Kidney epithelial cell (primary cell): ENCODE data around the gene FLT4. TPM values are rescaled to one million over a fixed set of nuclear protein-coding genes. Genes with fewer than 3 reads are reported as not detected.

Experiments
- DNase-seq: peaks from one replicate; pipeline ENCODE4 v3.0.0-alpha.2; 2010; ENCODE audit warnings: low read depth
- H3K27me3 ChIP-seq: 2 replicates; pipeline ENCODE4 v1.6.0; 2011; ENCODE audit warnings: low read length; ENCODE audit not compliant: control insufficient read depth, insufficient read depth
- H3K36me3 ChIP-seq: 2 replicates; pipeline ENCODE4 v1.5.1; 2011; ENCODE audit warnings: low read length; ENCODE audit not compliant: control insufficient read depth, insufficient read depth
- H3K4me3 ChIP-seq: 2 replicates; pipeline ENCODE4 v1.5.1; 2011; ENCODE audit warnings: low read depth, mild to moderate bottlenecking, control low read depth, low read length
- total RNA-seq: library from RNA; depleted of rRNA; stranded (reverse); fragments of >200 nt; gene quantifications from 2 replicates; pipeline ENCODE4 v1.2.3, GENCODE V29; 2015
- TF ChIP-seq, protein P1 (sequence below): IDR thresholded peaks from 2 replicates; pipeline ENCODE4 v1.5.1; 2011; ENCODE audit warnings: mild to moderate bottlenecking, moderate library complexity, low read length, control low read depth, inconsistent platforms; ENCODE audit not compliant: insufficient read depth, poor library complexity, severe bottlenecking

Gene FLT4
- total RNA-seq, 1 donor from 2014 or later: 1.1 TPM

DNA sequence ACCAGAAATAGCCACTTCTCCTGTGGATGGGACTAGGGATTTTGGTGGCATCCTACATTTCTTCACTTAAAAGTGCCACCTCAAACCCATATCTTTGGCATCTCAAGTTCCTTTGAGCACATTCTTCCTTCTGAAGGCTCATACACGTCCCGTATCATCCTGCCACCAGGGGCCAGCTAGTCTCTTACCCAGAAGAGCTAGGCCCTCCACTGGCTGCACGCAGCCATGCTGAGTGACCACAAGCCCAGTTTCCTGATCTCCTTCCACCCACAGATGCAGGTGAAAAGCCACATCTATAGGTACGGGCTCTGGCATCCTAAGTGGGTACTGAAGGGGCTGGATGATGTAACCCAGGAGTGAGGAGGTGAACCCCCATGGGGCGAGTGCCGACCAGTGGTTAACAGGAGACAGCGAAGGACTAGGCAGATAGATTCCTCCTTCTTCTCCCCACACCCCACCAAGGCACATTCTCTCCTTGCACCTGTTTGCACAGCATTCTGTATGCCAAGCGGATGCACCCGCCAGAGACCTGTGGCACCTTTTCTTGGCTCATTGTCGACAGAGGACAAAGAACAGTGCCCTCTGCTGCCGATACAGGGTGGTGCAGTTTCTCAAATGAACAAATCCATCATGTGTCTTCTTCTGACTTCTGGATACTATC, 43.7 kb downstream of the FLT4 start:
- Histone ChIP-seq H3K36me3 (no peaks in the 10 kb centered on the region), H3K27me3 (peaks cover 20% of the 10 kb centered on the region), H3K4me3 (no peak overlapping the region)
- TF ChIP-seq, protein P1, sequence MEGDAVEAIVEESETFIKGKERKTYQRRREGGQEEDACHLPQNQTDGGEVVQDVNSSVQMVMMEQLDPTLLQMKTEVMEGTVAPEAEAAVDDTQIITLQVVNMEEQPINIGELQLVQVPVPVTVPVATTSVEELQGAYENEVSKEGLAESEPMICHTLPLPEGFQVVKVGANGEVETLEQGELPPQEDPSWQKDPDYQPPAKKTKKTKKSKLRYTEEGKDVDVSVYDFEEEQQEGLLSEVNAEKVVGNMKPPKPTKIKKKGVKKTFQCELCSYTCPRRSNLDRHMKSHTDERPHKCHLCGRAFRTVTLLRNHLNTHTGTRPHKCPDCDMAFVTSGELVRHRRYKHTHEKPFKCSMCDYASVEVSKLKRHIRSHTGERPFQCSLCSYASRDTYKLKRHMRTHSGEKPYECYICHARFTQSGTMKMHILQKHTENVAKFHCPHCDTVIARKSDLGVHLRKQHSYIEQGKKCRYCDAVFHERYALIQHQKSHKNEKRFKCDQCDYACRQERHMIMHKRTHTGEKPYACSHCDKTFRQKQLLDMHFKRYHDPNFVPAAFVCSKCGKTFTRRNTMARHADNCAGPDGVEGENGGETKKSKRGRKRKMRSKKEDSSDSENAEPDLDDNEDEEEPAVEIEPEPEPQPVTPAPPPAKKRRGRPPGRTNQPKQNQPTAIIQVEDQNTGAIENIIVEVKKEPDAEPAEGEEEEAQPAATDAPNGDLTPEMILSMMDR: peak; percentile 64
- no peak for DNase-seq

DNA sequence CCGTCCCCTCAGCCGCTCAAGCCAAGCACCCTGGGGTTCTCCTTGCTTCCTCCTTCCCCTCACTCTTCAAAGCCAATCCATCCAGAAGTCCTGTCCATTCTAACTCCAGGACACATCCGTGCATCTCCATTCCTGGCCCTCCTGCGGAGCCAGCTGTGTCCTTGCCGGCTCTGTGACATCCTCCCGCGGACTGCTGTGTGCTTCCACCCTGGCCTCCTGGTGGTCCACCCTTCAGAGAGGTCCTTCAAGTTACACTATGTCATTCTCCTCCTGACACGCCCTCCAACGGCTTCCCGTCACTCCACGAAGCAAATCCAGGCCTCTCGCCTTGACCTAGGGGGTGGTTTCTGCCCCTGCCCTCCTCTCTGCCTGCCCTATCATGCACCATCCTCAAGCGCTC, 45.1 kb downstream of the FLT4 start:
- Histone ChIP-seq H3K27me3 (peaks cover 14% of the 10 kb centered on the region), H3K4me3 (no peak overlapping the region), H3K36me3 (no peaks in the 10 kb centered on the region)
- TF ChIP-seq, protein P1: no peak
- no peak for DNase-seq

DNA sequence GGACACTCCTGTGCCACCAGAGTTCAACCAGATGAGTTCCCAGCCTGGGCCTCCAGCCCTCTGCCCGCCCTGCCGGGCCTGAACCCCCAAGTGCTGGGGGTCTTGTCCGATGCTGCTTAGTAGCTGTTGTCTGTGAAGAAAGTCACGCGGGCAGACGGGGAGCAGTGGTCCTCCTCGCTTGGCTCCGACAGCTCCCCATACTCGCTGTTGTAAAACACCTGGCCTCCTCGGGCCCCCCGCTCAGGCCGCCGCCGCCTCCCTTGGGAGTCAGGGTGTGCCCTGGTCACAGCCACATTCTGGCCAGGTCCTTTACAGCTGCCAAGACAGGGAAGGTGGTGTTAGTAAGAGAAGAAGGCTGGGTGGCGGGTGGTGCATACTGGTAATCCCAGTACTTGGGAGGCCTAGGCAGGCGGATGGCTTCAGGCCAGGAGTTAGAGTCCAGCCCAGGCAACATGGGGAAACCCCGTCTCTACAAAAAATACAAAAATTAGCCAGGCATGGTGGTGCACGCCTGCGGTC, 46.3 kb downstream of the FLT4 start:
- H3K27me3 ChIP-seq: peaks cover 14% of the 10 kb centered on the region
- no peaks in the 10 kb centered on the region for H3K36me3 ChIP-seq
- no peak overlapping the region for H3K4me3 ChIP-seq
- TF ChIP-seq, protein P1: no peak
- no peak for DNase-seq

DNA sequence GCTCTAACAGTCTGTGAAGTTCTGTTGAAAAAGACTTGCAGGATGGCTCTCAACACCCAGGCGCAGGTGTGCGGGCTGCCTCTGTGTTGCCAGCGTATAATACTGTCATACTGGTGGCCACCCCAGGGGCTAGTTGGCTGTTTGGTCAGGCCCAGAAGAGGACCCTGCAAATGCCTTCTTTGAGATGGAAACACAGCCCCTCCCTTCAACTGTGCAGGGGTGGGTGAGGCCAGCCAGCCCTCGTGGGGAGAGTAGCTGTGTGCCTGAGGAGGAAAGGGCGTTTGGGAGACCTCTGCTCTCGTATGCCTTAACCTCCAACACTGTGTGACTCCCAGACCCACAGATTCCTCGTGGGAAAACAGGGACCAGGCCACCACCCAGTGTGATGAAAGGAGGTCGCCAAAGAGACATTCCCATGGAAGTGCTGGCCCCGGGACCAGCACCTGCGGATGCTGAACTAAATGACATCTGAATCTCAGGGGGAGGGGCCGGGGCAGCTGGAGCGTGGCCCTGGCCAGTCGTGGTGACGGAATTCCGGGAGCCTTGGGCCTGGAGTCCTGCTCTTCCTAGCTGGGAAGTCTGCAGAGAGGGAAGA, 46.8 kb downstream of the FLT4 start:
- TF ChIP-seq, protein P1: no peak
- H3K4me3 ChIP-seq: no peak overlapping the region

DNA sequence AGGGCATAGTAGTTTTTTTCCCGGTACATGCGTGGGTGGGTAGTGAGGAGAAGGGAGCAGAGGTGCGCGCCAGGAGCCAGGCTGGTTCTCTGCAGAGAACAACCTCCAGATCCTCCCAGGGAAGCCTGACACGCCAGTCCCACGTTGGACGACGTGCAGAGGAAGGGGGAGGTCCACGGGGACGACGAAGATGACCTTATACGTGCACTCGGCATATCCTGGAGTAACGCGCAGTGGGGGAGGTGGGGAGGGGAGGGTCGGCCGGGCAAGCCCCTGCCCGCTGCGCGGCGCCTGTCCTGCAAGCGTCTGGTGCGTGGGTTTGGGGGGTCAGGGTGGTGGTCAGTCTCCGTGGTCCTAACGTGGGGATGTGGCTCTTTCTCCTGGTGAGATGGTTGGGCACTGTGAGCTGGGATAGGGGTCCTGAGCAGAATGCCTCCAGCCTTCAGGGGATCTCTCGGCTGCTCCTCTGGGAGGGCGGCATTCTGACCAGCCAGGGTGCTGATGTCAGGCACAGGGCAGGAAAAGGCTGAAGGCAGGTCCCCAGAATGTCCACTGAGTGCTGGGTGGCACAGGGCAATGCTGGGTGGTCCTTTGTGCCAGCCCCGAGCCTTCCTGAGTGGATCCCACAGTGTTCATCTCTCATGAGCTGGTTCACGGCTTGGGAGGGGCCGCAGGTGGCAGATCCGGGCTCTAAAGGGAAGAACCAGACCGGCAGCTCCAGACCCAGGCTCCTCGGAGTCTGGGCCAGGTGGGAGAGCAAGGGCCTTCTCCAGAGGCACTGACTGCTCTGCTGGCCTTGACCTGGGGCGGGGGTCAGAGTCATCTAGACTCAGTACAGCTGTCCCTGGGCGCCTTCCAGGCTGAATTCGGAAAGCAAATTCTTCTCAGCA, 47.6 kb downstream of the FLT4 start:
- no peak overlapping the region for H3K4me3 ChIP-seq
- no peak for DNase-seq

More for the DNA sequence above, 46.8 kb downstream of the FLT4 start:
- H3K36me3 ChIP-seq: no peaks in the 10 kb centered on the region
- H3K27me3 ChIP-seq: peaks cover 17% of the 10 kb centered on the region
- no peak for DNase-seq

More for the DNA sequence above, 47.6 kb downstream of the FLT4 start:
- TF ChIP-seq, protein P1: no peak
- Histone ChIP-seq H3K27me3 (peaks cover 17% of the 10 kb centered on the region), H3K36me3 (no peaks in the 10 kb centered on the region)
